Mesenchymal stem cell (in vitro differentiated cells and primary cell): ENCODE measurements around the gene ULK4.

Experiments used
- DNase-seq: peaks from one replicate; pipeline ENCODE4 v3.0.0-alpha.2; 2013
- H2AFZ ChIP-seq: one replicate; pipeline ENCODE4 v1.6.1; 2013; ENCODE audit warnings: low read depth, mild to moderate bottlenecking, control low read depth, inconsistent platforms, low read length, moderate library complexity
- H2AK5ac ChIP-seq: 2 replicates; pipeline ENCODE4 v1.6.1; 2013; ENCODE audit warnings: low read length, moderate library complexity, mild to moderate bottlenecking, inconsistent platforms; ENCODE audit not compliant: severe bottlenecking
- H2BK120ac ChIP-seq: one replicate; pipeline ENCODE4 v1.6.1; 2013; ENCODE audit warnings: low read depth, mild to moderate bottlenecking, inconsistent platforms, low read length, moderate library complexity
- H2BK12ac ChIP-seq, 2 experiments: one replicate each; pipeline ENCODE4 v1.6.1; 2013; ENCODE audit warnings: inconsistent platforms in 2 of 2, low read length in 2 of 2, mild to moderate bottlenecking in 2 of 2, moderate library complexity in 2 of 2, control low read depth in 1 of 2
- H2BK15ac ChIP-seq: one replicate; pipeline ENCODE4 v1.6.1; 2013; ENCODE audit warnings: mild to moderate bottlenecking, low read depth, inconsistent platforms; ENCODE audit not compliant: poor library complexity, severe bottlenecking
- H2BK5ac ChIP-seq: 2 replicates; pipeline ENCODE4 v1.6.1; 2013; ENCODE audit warnings: low read depth, mild to moderate bottlenecking, low read length, control low read depth, inconsistent platforms; ENCODE audit not compliant: poor library complexity, severe bottlenecking
- H3K14ac ChIP-seq, 2 experiments: one replicate each; pipeline ENCODE4 v1.6.1; 2013; ENCODE audit warnings: inconsistent platforms in 2 of 2, low read length in 2 of 2, control low read depth in 1 of 2, mild to moderate bottlenecking in 1 of 2, moderate library complexity in 1 of 2
- H3K18ac ChIP-seq, 2 experiments: one replicate each; pipeline ENCODE4 v1.6.1; 2013; ENCODE audit warnings: inconsistent platforms in 2 of 2, low read length in 2 of 2, control low read depth in 1 of 2, low read depth in 1 of 2, mild to moderate bottlenecking in 1 of 2
- H3K23ac ChIP-seq, 2 experiments: one replicate each; pipeline ENCODE4 v1.6.1; 2013; ENCODE audit warnings: inconsistent platforms in 2 of 2, low read length in 2 of 2, mild to moderate bottlenecking in 2 of 2, moderate library complexity in 2 of 2, control low read depth in 1 of 2
- H3K27ac ChIP-seq: 2 replicates; pipeline ENCODE4 v1.5.1; 2013; ENCODE audit warnings: mild to moderate bottlenecking, moderate library complexity, low read length, control low read depth, inconsistent platforms; ENCODE audit not compliant: poor library complexity, severe bottlenecking
- H3K27me3 ChIP-seq, 2 experiments: 2 replicates each; pipeline versions ENCODE4 v1.6.1 to v1.7.0; 2013; ENCODE audit warnings: low read length in 2 of 2, mild to moderate bottlenecking in 2 of 2, moderate library complexity in 2 of 2, control low read depth in 1 of 2, inconsistent platforms in 1 of 2; ENCODE audit not compliant: control insufficient read depth in 1 of 2, insufficient read depth in 1 of 2
- H3K36me3 ChIP-seq, 2 experiments: 2 replicates each; pipeline versions ENCODE4 v1.6.1 to v1.7.0; 2013; ENCODE audit warnings: low read length in 2 of 2, control low read depth in 1 of 2, inconsistent platforms in 1 of 2, low read depth in 1 of 2, mild to moderate bottlenecking in 1 of 2; ENCODE audit not compliant: insufficient read depth in 2 of 2, control insufficient read depth in 1 of 2
- H3K4ac ChIP-seq, 2 experiments: one replicate each; pipeline ENCODE4 v1.6.1; 2013; ENCODE audit warnings: inconsistent platforms in 2 of 2, low read length in 2 of 2, mild to moderate bottlenecking in 2 of 2, moderate library complexity in 2 of 2, control low read depth in 1 of 2, low read depth in 1 of 2
- H3K4me1 ChIP-seq: 2 replicates; pipeline ENCODE4 v1.6.1; 2013; ENCODE audit warnings: low read depth, low read length, control low read depth; ENCODE audit not compliant: control insufficient read depth, insufficient read depth
- H3K4me2 ChIP-seq: 2 replicates; pipeline ENCODE4 v1.6.1; 2013; ENCODE audit warnings: low read length, mild to moderate bottlenecking, inconsistent platforms; ENCODE audit not compliant: poor library complexity, severe bottlenecking
- H3K4me3 ChIP-seq, 2 experiments: 2 replicates each; pipeline versions ENCODE4 v1.5.1 to v1.7.0; 2013; ENCODE audit warnings: low read length in 2 of 2, mild to moderate bottlenecking in 2 of 2, control low read depth in 1 of 2, low read depth in 1 of 2; ENCODE audit not compliant: insufficient read depth in 1 of 2
- H3K79me1 ChIP-seq: replicated peaks from 2 replicates; pipeline ENCODE4 v1.6.1; 2013; ENCODE audit warnings: mild to moderate bottlenecking, control low read depth, low read length, inconsistent platforms; ENCODE audit not compliant: poor library complexity, severe bottlenecking
- H3K9ac ChIP-seq: 2 replicates; pipeline ENCODE4 v1.7.0; 2013; ENCODE audit warnings: mild to moderate bottlenecking, low read length, moderate library complexity
- H3K9me3 ChIP-seq: 2 replicates; pipeline ENCODE4 v1.7.0; 2013; ENCODE audit warnings: mild to moderate bottlenecking, low read length; ENCODE audit not compliant: control insufficient read depth
- H4K8ac ChIP-seq: one replicate; pipeline ENCODE4 v1.6.1; 2013; ENCODE audit warnings: inconsistent platforms, mild to moderate bottlenecking, low read length, moderate library complexity
- H4K91ac ChIP-seq: one replicate; pipeline ENCODE4 v1.6.1; 2013; ENCODE audit warnings: mild to moderate bottlenecking, low read length, inconsistent platforms
- WGBS: methylation state at CpG from one replicate; pipeline ENCODE4 v1.1.7; 2013; ENCODE audit warnings: mixed read lengths; 5-methylcytosine and 5-hydroxymethylcytosine counted together

Gene ULK4

DNA sequence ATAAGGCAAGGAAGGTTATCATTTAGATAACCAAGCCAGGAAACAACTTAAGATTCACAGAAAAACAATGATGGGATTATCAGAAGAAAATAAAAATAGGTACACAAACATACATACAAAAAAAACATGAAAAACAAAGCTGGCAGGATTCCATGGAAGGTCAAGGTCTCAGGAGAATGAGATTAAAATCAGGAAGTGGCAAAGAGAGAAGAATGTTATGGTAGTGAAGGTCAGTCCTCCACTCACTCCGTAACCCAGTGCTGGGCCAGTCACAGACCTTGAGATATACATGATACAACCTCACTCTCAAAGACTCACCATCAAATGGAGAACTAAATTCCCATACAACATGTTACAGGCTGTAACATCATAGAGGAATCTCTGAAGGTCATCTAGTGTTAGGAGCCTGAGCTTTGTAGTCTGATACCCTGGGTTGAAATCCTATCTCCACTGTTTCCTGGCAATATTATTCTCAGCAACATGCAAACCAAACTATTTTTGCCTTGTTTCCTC lies 668.7 kb downstream of the ULK4 start:
- H3K4me1 ChIP-seq = no peaks in the 10 kb centered on the region
- no peak for DNase-seq
- no peak overlapping the region for H2BK5ac ChIP-seq
- no peaks in the 10 kb centered on the region for H3K27me3 ChIP-seq
- no peak overlapping the region for H3K4me2 ChIP-seq
- H3K79me1 ChIP-seq = no peaks in the 10 kb centered on the region
- no peak overlapping the region for H3K23ac ChIP-seq
- H3K18ac ChIP-seq = no peak overlapping the region
- no peak overlapping the region for H3K9ac ChIP-seq
- H3K14ac ChIP-seq = no peak overlapping the region
- WGBS = 100% methylated on average over 1 of the region's 1 CpG
- no peaks in the 10 kb centered on the region for H3K36me3 ChIP-seq
- H2BK12ac ChIP-seq = no peak overlapping the region
- H3K9me3 ChIP-seq = no peaks in the 10 kb centered on the region
- H2BK15ac ChIP-seq = no peak overlapping the region
- H3K4ac ChIP-seq = no peak overlapping the region
- no peak overlapping the region for H2AK5ac ChIP-seq
- H4K8ac ChIP-seq = no peak overlapping the region
- H2AFZ ChIP-seq = no peak overlapping the region
- H3K4me3 ChIP-seq = no peak overlapping the region
- no peak overlapping the region for H3K27ac ChIP-seq
- no peak overlapping the region for H4K91ac ChIP-seq
- no peak overlapping the region for H2BK120ac ChIP-seq

- Histone ChIP-seq H2AK5ac (no peak overlapping the region), H3K27me3 (no peaks in the 10 kb centered on the region), H2BK12ac (no peak overlapping the region), H4K91ac (no peak overlapping the region), H3K14ac (no peak overlapping the region), H2AFZ (no peak overlapping the region), H3K9me3 (no peaks in the 10 kb centered on the region), H3K9ac (no peak overlapping the region), H3K4me2 (no peak overlapping the region), H2BK120ac (no peak overlapping the region), H3K4me1 (no peaks in the 10 kb centered on the region), H3K23ac (no peak overlapping the region), H3K79me1 (no peaks in the 10 kb centered on the region), H3K18ac (no peak overlapping the region), H3K4me3 (no peak overlapping the region), H2BK15ac (no peak overlapping the region), H3K4ac (no peak overlapping the region), H2BK5ac (no peak overlapping the region), H3K36me3 (no peaks in the 10 kb centered on the region), H4K8ac (no peak overlapping the region), H3K27ac (no peak overlapping the region)
- DNase-seq = no peak
- 87% methylated on average over 2 of the region's 4 CpGs for WGBS
Measured at GRCh38 chr3:41290736-41291135, 671.2 kb downstream of the ULK4 start.

- WGBS = 100% methylated on average over 2 of the region's 2 CpGs
- H3K79me1 ChIP-seq = no peaks in the 10 kb centered on the region
- DNase-seq = no peak
Measured at GRCh38 chr3:41290306-41290705, 671.6 kb downstream of the ULK4 start.

GRCh38 chr3:41288785-41289184 lies 673.1 kb downstream of the ULK4 start:
- H3K14ac ChIP-seq = no peak overlapping the region
- H4K8ac ChIP-seq = no peak overlapping the region
- H3K4me2 ChIP-seq = no peak overlapping the region
- H3K9me3 ChIP-seq = no peaks in the 10 kb centered on the region
- no peak overlapping the region for H2BK15ac ChIP-seq
- no peak overlapping the region for H3K9ac ChIP-seq
- H3K4me3 ChIP-seq = no peak overlapping the region
- H2BK12ac ChIP-seq = no peak overlapping the region
- no peak overlapping the region for H2AFZ ChIP-seq
- no peak overlapping the region for H3K18ac ChIP-seq
- DNase-seq = no peak
- H3K4ac ChIP-seq = no peak overlapping the region
- H3K79me1 ChIP-seq = no peaks in the 10 kb centered on the region
- no peaks in the 10 kb centered on the region for H3K36me3 ChIP-seq
- H3K27me3 ChIP-seq = no peaks in the 10 kb centered on the region
- no peak overlapping the region for H2BK120ac ChIP-seq
- H4K91ac ChIP-seq = no peak overlapping the region
- no peaks in the 10 kb centered on the region for H3K4me1 ChIP-seq
- H3K27ac ChIP-seq = no peak overlapping the region
- 86% methylated on average over 8 of the region's 8 CpGs for WGBS
- H3K23ac ChIP-seq = no peak overlapping the region
- H2BK5ac ChIP-seq = no peak overlapping the region
- H2AK5ac ChIP-seq = no peak overlapping the region

More at GRCh38 chr3:41290306-41290705, 671.6 kb downstream of the ULK4 start:
- Histone ChIP-seq H2AFZ (no peak overlapping the region), H4K91ac (no peak overlapping the region), H3K9ac (no peak overlapping the region), H3K18ac (no peak overlapping the region), H3K23ac (no peak overlapping the region), H3K9me3 (no peaks in the 10 kb centered on the region), H4K8ac (no peak overlapping the region), H3K14ac (no peak overlapping the region), H3K27me3 (no peaks in the 10 kb centered on the region), H3K4me3 (no peak overlapping the region), H2BK15ac (no peak overlapping the region), H3K4ac (no peak overlapping the region), H2BK5ac (no peak overlapping the region), H3K27ac (no peak overlapping the region), H3K36me3 (no peaks in the 10 kb centered on the region), H2BK120ac (no peak overlapping the region), H2AK5ac (no peak overlapping the region), H3K4me2 (no peak overlapping the region), H3K4me1 (no peaks in the 10 kb centered on the region), H2BK12ac (no peak overlapping the region)
